Ecto neural progenitor cell (in vitro differentiated cells): ENCODE data around the gene GRWD1.

ENCODE experiments used
- DNase-seq: peaks from one replicate; pipeline ENCODE4 v3.0.0-alpha.2; 2018; ENCODE audit warnings: low spot score

The GRWD1 gene

GRCh38 chr19:48424694-48425219 lies 21.0 kb upstream of the GRWD1 start:
- no peak for DNase-seq

- DNase-seq: no peak
Measured at GRCh38 chr19:48428670-48429069, 17.1 kb upstream of the GRWD1 start.

GRCh38 chr19:48433337-48433736 lies 12.4 kb upstream of the GRWD1 start:
- no peak for DNase-seq

- DNase-seq: no peak
Measured at GRCh38 chr19:48436586-48436985, 9.2 kb upstream of the GRWD1 start.

GRCh38 chr19:48441360-48442050 lies 4.3 kb upstream of the GRWD1 start:
- DNase-seq: no peak

- no peak for DNase-seq
Measured at GRCh38 chr19:48442116-48443035, 3.4 kb upstream of the GRWD1 start.

- no peak for DNase-seq
Measured at GRCh38 chr19:48443256-48443655, 2.5 kb upstream of the GRWD1 start.

- DNase-seq: no peak
Measured at GRCh38 chr19:48443731-48444128, 2.1 kb upstream of the GRWD1 start.

GRCh38 chr19:48444129-48444935 lies 1.5 kb upstream of the GRWD1 start:
- no peak for DNase-seq

GRCh38 chr19:48444936-48445200 lies 915 bp upstream of the GRWD1 start:
- no peak for DNase-seq

GRCh38 chr19:48445256-48445605 lies 552 bp upstream of the GRWD1 start:
- peak; percentile 62 for DNase-seq

GRCh38 chr19:48446579-48446978 lies 796 bp downstream of the GRWD1 start:
- DNase-seq: no peak

- no peak for DNase-seq
Measured at GRCh38 chr19:48448563-48448962, 2.8 kb downstream of the GRWD1 start.

- DNase-seq: no peak
Measured at GRCh38 chr19:48450441-48450840, 4.7 kb downstream of the GRWD1 start.

- no peak for DNase-seq
Measured at GRCh38 chr19:48450863-48451262, 5.1 kb downstream of the GRWD1 start.

GRCh38 chr19:48451624-48452023 lies 5.8 kb downstream of the GRWD1 start:
- no peak for DNase-seq

GRCh38 chr19:48452289-48453190 lies 6.8 kb downstream of the GRWD1 start:
- DNase-seq: no peak

- DNase-seq: no peak
Measured at GRCh38 chr19:48454150-48454730, 8.5 kb downstream of the GRWD1 start.

- no peak for DNase-seq
Measured at GRCh38 chr19:48455171-48455907, 9.6 kb downstream of the GRWD1 start, which contains the start of gene KCNJ14. TSS of gene KCNJ14 (plus strand) at chr19:48455574. CDS start at chr19:48461725, 6,151 bp downstream.

- DNase-seq: no peak
Measured at GRCh38 chr19:48455908-48456562, 10.3 kb downstream of the GRWD1 start.
